GM19467 (cell line): ENCODE measurements around the gene KIF3A.

Experiments used
- ATAC-seq: cut with Tn5 transposase; IDR thresholded peaks from one replicate; pipeline ENCODE4 v1.9.1; 2021; ENCODE audit warnings: mild to moderate bottlenecking, moderate library complexity; ENCODE audit not compliant: unreplicated experiment

Gene KIF3A

DNA sequence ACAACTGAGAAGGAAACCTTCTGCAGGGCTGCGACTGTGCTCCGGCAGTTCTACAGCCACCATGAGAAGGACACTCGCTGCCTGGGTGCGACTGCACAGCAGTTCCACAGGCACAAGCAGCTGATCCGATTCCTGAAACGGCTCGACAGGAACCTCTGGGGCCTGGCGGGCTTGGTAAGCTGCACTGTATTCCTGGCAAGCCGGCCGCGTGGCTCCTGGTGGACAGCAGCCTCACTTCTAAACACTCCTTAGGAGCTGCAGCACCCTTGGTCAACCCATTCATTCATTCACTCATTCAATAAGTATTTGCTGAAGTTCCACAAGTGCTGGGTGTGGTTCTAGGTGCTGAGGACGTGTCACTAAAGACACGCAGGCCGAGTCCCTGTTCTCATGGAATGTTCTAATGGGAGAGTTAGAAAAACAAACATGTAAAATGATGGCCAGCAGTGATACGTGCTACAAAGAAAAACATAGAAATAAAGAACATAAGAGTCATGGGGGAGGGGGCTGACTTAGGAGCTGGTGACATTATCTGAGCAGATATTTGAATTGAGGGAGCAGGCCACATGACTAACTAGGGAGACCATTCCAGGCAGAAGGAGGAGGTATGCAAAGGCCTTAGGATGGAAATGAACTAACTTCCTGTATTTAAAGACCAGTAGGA is 57.5 kb downstream of the KIF3A start:
- no peak for ATAC-seq

GRCh38 chr5:132679166-132679565 is 58.2 kb downstream of the KIF3A start:
- no peak for ATAC-seq

DNA sequence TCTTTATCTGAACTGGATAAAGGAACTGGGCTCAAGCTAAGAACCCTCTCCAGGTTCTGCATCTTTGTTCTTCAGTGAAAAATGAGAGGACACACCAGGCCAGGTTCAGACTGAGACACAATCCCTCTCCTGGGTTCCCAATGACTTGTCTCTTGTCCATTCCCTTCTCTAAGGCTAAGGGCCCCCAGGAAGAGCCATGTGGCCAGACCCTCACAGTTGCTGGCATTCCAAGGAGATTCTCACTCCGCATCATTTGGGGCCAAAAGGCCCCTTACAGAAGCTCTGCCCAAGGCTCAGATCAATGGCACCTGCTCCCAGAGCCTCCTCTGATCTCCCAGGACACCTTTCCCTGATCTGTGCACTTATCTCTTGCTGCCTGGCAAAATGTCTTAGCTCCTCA is 58.6 kb downstream of the KIF3A start:
- no peak for ATAC-seq

DNA sequence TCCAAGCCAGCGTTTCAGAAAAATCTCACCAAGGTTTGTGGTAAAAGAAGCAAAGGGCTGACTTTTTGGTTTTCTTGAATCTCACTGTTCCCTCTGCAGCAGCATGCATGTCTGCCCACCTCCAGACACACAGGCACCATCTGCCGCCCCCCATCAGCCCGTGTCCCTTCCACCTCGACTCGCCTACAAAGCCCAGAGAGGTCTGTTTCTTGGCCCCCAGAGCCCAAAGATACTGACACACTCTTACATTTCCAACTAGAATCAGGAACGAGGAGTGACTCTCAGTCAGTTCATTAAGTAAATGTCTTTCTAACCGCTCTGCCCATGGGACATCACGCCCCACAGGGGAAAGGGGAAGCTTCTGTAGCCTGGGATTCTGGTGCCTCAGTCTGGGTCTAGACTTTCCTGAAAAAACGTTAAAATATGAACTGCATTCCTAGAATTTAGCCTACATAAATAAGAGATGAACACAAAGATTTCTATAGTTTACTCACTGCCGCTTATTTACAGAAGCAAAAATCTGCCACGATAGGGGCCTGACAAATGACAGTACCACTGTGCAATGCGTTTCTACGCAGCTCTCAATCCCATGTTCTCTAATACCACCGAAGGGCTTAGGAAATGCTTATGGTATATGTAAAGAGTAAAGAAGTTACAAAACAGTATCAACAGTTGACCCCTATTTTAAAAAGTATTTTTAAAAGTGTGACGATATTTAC is 59.5 kb downstream of the KIF3A start:
- ATAC-seq, result no peak

DNA sequence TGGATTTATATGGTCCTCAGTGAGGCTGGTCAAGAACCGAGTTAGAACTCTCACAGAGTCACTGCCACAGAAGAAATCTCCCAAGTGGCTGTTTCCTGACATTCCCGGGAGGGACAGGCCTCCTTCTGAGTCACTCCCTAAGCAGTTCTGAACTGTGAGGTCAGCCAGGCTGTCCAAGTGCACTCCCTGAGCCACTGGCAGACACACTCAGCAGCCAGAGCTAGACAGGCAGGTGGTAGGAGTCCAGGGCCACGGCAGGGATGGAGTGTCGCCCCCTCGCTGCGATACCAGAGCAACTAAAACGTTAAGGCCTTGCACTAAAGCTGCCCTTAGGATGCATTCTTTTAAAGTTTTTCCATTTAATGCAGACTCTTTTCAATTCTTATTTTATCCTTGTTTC is 60.2 kb downstream of the KIF3A start:
- no peak for ATAC-seq

DNA sequence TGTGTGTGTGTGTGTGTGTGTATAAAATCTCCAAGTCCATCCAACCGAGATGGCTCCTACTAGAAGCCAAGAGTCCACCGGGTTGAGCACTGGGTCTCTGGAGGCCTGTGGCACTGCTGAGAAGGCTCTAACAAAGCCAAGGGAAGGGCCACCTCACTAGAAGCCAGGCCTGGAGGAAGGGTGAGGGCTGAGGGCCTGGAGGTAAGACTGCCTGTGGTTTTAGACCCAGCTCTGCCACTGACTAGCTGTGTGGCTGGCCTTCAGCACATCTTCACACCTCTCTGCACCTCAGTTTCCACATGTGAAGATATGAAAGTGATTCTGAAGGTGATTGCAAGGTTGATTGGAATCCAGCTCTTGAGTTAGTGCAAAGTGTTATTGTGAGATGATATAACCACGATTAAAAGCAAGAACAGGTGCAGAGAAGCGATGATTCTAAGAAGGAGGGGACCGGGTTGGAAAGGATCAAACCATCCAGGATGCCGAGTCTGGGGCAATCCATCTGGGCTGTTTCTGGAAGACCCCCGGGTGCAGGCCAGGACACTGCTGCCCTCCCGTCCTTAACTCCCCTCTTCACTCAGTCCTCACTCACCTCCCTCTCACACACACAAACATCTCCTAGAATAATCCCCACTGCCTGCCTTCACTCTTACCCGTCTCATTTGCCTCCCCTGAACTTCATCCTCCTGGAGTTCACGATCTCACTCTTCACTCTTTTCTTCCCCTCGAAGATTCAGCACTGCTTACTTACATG is 61.2 kb downstream of the KIF3A start:
- ATAC-seq, result no peak

DNA sequence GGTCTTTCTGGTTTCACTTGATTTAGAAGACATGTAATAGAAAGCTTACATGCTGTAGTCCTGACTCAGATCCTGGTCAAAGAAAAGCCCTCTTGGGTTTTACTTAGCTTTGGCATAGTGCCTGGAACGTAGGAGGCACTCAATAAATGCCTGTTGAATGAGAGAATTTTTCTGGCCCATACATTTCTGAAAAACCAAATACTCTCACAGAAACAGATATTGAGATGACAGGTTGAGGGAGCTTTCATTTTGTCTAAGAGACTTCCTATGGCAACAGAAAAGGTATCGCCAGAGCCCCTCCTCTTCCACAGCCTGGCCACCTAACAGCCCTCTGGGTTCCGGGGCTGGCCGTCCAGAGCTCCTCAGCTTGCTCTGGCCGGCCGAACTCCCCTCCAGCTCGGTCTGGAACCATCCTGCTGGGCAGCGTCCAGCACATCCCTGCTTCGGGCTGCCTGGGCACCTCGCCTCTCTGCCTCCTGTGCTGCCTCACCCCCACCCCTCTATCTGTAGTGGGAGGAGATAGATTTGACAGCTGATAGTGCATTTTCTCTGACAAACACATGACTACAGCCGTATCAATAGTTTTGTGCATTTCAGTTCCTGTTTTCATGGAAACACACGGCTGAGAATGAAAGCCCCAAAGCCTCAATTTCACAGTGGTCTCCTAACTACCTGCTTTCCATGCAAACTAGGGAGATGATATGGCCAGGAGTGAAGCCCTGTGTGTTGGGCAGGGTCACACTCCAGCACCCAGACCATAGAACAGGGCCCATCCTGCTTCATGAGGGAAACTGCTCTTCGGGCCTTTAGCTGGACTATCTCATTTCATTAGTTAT is 62.5 kb downstream of the KIF3A start:
- peak; percentile 65 for ATAC-seq

DNA sequence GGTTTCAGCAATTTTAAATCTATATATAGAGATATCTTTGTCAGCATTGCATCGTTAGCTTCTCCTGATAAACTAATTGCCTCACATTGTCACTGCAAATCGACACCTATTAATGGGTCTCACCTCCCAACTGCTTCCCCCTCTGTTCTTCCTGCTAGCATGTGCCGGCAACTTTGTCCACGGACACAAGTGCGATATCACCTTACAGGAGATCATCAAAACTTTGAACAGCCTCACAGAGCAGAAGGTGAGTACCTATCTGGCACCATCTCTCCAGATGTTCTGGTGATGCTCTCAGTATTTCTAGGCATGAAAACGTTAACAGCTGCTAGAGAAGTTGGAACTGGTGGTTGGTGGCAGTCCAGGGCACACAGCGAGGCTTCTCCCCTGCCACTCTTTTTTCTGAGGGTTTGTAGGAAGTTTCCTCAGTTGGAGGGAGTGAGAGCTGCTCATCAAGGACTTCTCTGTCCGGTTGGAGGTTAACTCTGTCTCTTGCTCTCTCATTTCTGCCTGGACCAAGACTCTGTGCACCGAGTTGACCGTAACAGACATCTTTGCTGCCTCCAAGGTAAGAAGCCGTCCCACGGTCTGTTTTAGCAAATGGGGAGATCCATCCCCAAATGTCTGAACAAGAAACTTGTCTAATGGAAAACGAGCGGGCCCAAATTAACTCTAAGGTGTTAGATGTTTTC is 63.3 kb downstream of the KIF3A start, which contains the start of gene IL4:
TSS of gene IL4 (plus strand) at position 51 of the 692 bp plus-strand sequence. CDS start at position 113, 62 bp downstream.
- no peak for ATAC-seq

GRCh38 chr5:132673488-132673887 is 63.9 kb downstream of the KIF3A start:
- ATAC-seq, result no peak

GRCh38 chr5:132671000-132671399 is 66.3 kb downstream of the KIF3A start:
- ATAC-seq, result no peak

DNA sequence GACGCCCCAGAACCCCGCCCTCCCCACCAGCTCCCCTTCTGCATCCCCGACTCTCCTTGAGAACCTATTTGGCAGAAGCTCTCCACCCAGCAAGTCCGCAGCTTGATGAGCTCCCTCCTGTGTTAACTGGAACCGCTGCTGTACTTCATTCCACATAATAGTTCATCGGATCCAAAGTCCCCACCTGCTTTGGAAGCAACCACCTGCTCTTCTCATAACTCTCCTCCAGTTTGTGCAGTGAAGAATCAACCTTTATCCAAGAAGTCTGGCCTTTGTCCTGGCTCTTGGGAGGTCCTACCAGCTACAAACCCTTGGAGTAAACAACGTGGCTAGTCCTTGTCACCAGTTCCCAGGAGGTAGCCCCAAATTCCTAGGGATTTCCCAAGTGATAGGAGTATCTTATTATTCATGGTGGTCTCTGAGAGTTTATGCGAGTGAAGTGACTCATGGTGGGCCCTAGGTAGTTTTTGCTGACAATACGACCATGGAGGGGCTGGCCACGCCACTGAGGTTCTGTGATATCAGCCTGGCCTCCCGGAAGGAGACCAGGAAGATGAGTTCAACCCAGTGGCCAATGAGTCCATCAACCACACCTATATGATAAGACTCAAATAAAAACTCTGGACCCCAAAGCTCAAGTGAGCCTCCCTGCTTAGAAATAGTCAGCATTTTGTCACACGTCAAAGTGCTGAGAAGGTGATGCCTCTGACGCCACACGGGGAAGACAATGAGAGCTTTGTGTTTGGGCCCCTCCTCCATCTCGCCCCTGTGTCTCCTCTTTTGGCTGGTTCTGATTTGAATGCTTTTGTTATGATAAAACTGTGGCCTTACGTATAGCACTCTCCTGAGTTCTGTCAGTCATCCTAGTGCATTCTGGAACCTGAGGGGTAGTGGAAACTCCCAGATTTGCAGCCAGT is 67.1 kb downstream of the KIF3A start:
- no peak for ATAC-seq

DNA sequence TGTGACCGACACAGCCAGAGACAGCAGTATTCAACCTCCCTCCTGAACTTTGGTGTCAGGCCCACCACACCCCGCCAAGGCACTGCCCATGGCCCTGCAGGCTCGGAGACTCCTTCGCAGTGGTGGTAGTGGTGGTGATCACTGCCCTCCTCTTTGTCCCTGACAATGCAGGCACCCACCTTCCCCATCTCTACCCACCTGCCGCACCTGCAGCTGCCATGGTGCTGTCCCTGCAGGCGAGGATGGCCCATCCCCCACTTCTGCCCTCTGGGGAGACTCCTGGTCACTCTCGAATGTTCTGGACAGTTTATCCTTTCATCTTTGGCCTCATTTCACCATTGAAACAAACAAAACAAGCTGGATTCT is 67.9 kb downstream of the KIF3A start:
- ATAC-seq, result no peak

DNA sequence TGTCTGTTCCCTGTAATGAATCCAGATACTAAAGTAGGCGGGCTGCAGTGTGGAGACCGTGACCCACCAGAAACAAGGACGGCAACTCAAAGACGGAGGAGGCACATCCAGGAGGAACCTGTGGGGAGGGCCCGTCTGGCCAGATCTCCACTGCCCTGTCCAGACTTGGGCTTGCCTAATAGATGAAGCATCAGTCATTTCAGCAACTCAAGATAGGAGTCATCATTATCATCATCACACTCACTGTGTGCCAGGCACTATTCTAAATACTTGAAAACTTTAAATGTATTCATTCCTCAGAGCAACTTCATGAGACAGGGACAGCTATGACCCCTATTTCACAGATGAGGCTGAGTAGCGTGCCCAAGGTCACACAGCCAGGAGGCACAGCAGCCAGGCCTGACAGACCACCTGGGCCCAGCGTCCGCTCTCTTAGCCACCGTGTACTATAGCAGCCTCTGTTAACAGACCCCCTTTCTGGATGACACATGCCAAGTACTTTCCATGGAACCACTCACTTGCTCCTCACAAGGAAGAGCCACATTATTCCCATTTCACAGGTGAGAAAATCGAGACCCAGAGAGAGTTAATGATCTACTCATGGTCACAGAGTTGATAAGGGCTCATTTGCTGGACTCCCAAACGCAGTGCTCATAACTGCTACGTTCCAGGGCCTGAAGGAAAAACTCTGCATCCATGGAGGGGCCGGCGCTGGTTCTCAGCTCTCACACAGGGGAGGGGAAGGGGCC is 68.5 kb downstream of the KIF3A start:
- ATAC-seq, result no peak

- no peak for ATAC-seq
Measured at GRCh38 chr5:132667761-132668705, 69.3 kb downstream of the KIF3A start.

DNA sequence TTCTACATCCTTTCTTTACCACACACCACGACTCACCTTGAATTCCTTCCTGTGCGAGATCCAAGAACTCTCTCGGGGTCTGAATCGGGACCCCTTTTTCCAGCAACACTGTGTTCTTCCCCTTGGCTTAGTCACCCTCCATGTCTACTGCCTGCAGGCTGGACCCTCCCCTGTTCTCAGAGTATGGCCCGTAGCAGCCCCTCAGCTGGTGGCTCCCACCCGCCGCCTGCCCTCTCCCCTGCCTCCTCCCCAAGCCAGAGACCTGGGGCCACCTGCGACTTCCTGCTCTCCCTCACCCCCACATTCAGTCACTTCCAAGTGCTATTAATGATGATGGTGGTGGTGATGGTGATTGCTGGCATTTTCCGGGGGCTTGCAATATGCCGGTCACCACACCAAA is 70.0 kb downstream of the KIF3A start:
- no peak for ATAC-seq

GRCh38 chr5:132666310-132667123 is 70.8 kb downstream of the KIF3A start:
- no peak for ATAC-seq

DNA sequence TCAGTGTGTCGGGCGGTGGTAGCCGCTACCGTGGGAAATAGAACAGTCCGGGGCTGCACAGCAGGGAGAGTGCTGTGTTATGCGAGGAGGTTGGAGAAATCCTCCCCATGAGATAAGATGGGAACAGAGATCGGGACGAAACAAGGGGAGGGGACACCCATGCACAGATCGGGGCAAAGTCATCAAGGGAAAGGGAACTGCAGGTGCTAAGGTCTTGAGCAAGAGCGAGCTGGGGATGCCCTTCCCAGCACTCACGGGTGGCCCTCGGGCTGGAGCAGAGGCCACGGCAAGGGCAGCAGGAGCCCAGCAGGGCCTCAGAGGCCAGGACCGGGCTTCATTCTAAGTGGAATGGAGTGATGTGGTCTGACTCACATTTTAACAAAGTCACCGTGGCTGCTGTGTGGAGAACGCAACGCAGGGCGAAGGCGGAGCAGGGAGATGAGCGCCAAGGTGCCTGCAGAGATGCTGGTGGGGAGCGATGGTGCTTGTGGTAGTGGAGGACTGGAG is 71.7 kb downstream of the KIF3A start:
- no peak for ATAC-seq
